Adipose tissue (tissue), 3 donors: ENCODE data around the gene CYB5R2. TPM values are rescaled to one million over a fixed set of nuclear protein-coding genes. Genes with fewer than 3 reads are reported as not detected.

ENCODE experiments used
- H3K27ac ChIP-seq: one replicate; pipeline ENCODE4 v1.5.1; 2013; ENCODE audit warnings: low read depth, low read length
- WGBS, 3 donors: extraction: QIAGEN DNeasy Blood & Tissue Kit; methylation state at CpG; one replicate each; pipeline ENCODE4 v1.1.7; 2013; 5-methylcytosine and 5-hydroxymethylcytosine counted together
- polyA plus RNA-seq, 3 donors: library from polyadenylated mRNA; stranded (reverse); fragments of 200-250 nt; gene quantifications; one replicate each; pipeline ENCODE4 v1.2.3, GENCODE V29; 2013
- donor health status: healthy with polysubstance abuse.
- donor health status: Bipolar disorder and iron deficiency.
- donor health status: healthy.

CYB5R2 gene
- polyA plus RNA-seq, 3 donors: 3.0 to 17.9 (median 10.4) TPM

GRCh38 chr11:7646866-7647265 is 26.4 kb downstream of the CYB5R2 start:
- WGBS, 3 donors: 90 to 95% (median 93%) methylated on average over 2 of the region's 2 CpGs
- no peak overlapping the region for H3K27ac ChIP-seq

- WGBS, 3 donors: 88 to 94% (median 94%) methylated on average over 3 of the region's 3 CpGs
Observed at GRCh38 chr11:7645206-7645605, 28.1 kb downstream of the CYB5R2 start.

GRCh38 chr11:7643314-7643713 is 30.0 kb downstream of the CYB5R2 start:
- no peak overlapping the region for H3K27ac ChIP-seq
- WGBS, 3 donors: 88 to 89% (median 88%) methylated on average over 4 of the region's 4 CpGs

More at GRCh38 chr11:7645206-7645605, 28.1 kb downstream of the CYB5R2 start:
- H3K27ac ChIP-seq: no peak overlapping the region

GRCh38 chr11:7642747-7643146 is 30.6 kb downstream of the CYB5R2 start:
- no peak overlapping the region for H3K27ac ChIP-seq
- WGBS, 3 donors: 58 to 63% (median 60%) methylated on average over 4 of the region's 4 CpGs

GRCh38 chr11:7640816-7641215 is 32.5 kb downstream of the CYB5R2 start:
- WGBS, 3 donors: 89 to 93% (median 90%) methylated on average over 6 of the region's 6 CpGs
- no peak overlapping the region for H3K27ac ChIP-seq

GRCh38 chr11:7639643-7640025 is 33.7 kb downstream of the CYB5R2 start:
- WGBS, 3 donors: 52 to 78% (median 72%) methylated on average over 5 of the region's 5 CpGs
- no peak overlapping the region for H3K27ac ChIP-seq

- no peak overlapping the region for H3K27ac ChIP-seq
- 58 to 74% (median 71%) methylated on average over 5 of the region's 5 CpGs for WGBS, 3 donors
Observed at GRCh38 chr11:7638710-7639642, 34.3 kb downstream of the CYB5R2 start.

GRCh38 chr11:7637447-7638157 is 35.7 kb downstream of the CYB5R2 start:
- H3K27ac ChIP-seq: peak overlapping the region; percentile 11
- WGBS, 3 donors: 57 to 73% (median 70%) methylated on average over 7 of the region's 7 CpGs

GRCh38 chr11:7636350-7636749 is 37.0 kb downstream of the CYB5R2 start:
- H3K27ac ChIP-seq: no peak overlapping the region
- WGBS, 3 donors: 74 to 83% (median 78%) methylated on average over 6 of the region's 6 CpGs

- H3K27ac ChIP-seq: no peak overlapping the region
- 88 to 95% (median 95%) methylated on average over 4 of the region's 4 CpGs for WGBS, 3 donors
Observed at GRCh38 chr11:7635708-7636107, 37.6 kb downstream of the CYB5R2 start.

GRCh38 chr11:7635137-7635536 is 38.2 kb downstream of the CYB5R2 start:
- WGBS, 3 donors: 72 to 85% (median 82%) methylated on average over 4 of the region's 4 CpGs
- H3K27ac ChIP-seq: no peak overlapping the region

- WGBS, 3 donors: 79 to 96% (median 85%) methylated on average over 2 of the region's 2 CpGs
- H3K27ac ChIP-seq: no peak overlapping the region
Observed at GRCh38 chr11:7632211-7632610, 41.1 kb downstream of the CYB5R2 start.

- WGBS, 3 donors: 80 to 89% (median 82%) methylated on average over 2 of the region's 2 CpGs
- H3K27ac ChIP-seq: no peak overlapping the region
Observed at GRCh38 chr11:7630002-7630401, 43.3 kb downstream of the CYB5R2 start.

- H3K27ac ChIP-seq: no peak overlapping the region
- WGBS, 3 donors: 60 to 86% (median 82%) methylated on average over 3 of the region's 3 CpGs
Observed at GRCh38 chr11:7628660-7629059, 44.6 kb downstream of the CYB5R2 start.

- 90 to 96% (median 92%) methylated on average over 2 of the region's 2 CpGs for WGBS, 3 donors
Observed at GRCh38 chr11:7622721-7623120, 50.6 kb downstream of the CYB5R2 start.

GRCh38 chr11:7621554-7621953 is 51.7 kb downstream of the CYB5R2 start:
- 6 to 18% (median 10%) methylated on average over 1 of the region's 1 CpG for WGBS, 3 donors
- no peak overlapping the region for H3K27ac ChIP-seq

More at GRCh38 chr11:7622721-7623120, 50.6 kb downstream of the CYB5R2 start:
- H3K27ac ChIP-seq: no peak overlapping the region

GRCh38 chr11:7621090-7621489 is 52.2 kb downstream of the CYB5R2 start:
- H3K27ac ChIP-seq: no peak overlapping the region
- WGBS, 3 donors: 68 to 77% (median 72%) methylated on average over 3 of the region's 3 CpGs

- WGBS, 3 donors: 86 to 90% (median 87%) methylated on average over 3 of the region's 3 CpGs
- no peak overlapping the region for H3K27ac ChIP-seq
Observed at GRCh38 chr11:7619322-7619721, 54.0 kb downstream of the CYB5R2 start.

- WGBS, 3 donors: 87 to 94% (median 93%) methylated on average over 8 of the region's 8 CpGs
- H3K27ac ChIP-seq: no peak overlapping the region
Observed at GRCh38 chr11:7617032-7617431, 56.3 kb downstream of the CYB5R2 start.
